Large intestine (tissue), 3 donors: Measurements from ENCODE around the gene MKS1. TPM values are rescaled to one million over a fixed set of nuclear protein-coding genes. Genes with fewer than 3 reads are reported as not detected.
A peak's percentile ranks its signal among the peaks of the same experiment; 100 is the strongest.

Experiments used
- DNase-seq, 2 donors: peaks; one replicate each; pipeline versions ENCODE4 v3.0.0 to v3.0.0-alpha.2; 2013
- H3K27ac ChIP-seq: one replicate; pipeline ENCODE4 v1.5.1; 2013; ENCODE audit warnings: low read length
- H3K27me3 ChIP-seq: 2 replicates; pipeline ENCODE4 v1.6.1; 2013; ENCODE audit warnings: low read length; ENCODE audit not compliant: control insufficient read depth, insufficient read depth
- H3K36me3 ChIP-seq: 2 replicates; pipeline ENCODE4 v1.6.1; 2013; ENCODE audit warnings: low read length; ENCODE audit not compliant: control insufficient read depth, insufficient read depth
- H3K4me1 ChIP-seq: one replicate; pipeline ENCODE4 v1.6.1; 2013; ENCODE audit warnings: low read length; ENCODE audit not compliant: control insufficient read depth, insufficient read depth
- H3K4me3 ChIP-seq: one replicate; pipeline ENCODE4 v1.5.1; 2013; ENCODE audit warnings: low read length
- H3K9me3 ChIP-seq: one replicate; pipeline ENCODE4 v1.6.1; 2013; ENCODE audit warnings: mild to moderate bottlenecking, low read depth, low read length, moderate library complexity; ENCODE audit not compliant: control insufficient read depth
- WGBS: methylation state at CpG from one replicate; pipeline ENCODE4 v1.1.5; 2013; ENCODE audit warnings: low lambda C conversion rate; ENCODE audit not compliant: insufficient coverage; 5-methylcytosine and 5-hydroxymethylcytosine counted together
- polyA plus RNA-seq: library from polyadenylated mRNA; unstranded; fragments of 120-200 nt; gene quantifications from one replicate; pipeline ENCODE4 v1.2.1, GENCODE V29; 2013

Gene MKS1
- polyA plus RNA-seq, 1 donor: 27.1 TPM

DNA sequence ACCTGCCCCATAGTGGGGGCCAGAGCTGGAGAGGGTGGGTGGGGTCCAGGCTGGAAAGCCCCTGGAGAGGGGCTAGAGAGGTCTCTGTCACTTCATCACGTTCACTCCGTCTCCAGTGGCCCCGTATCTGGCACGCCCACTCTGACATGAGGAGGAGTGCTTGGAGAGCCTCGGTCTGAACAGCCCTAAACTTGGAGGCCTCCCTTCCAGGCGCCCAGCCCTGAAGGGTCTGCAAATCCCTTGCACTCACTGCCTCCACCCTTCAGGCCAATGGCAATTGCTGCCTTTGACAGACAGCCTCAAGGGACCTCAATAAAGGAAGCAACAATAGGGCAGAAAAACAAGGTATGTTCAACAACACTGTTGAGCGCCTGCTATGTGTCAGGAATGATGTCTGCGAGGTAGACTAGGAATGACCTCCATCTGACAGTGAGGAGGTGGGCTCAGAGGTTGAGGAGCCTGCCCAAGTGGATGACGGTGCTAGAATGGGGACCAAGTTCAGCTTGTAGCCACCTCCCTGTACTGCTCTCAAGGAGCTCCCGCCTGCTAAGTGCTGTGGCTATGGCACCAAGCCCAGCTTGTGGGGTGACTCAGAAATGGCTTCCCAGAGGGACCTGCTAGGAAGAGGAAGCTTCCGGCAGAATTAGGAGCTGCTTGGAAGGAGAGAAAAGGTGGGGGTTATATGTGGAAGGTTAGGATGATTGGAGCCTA lies 29.5 kb downstream of the MKS1 start:
- Histone ChIP-seq H3K27ac (no peak overlapping the region), H3K9me3 (no peaks in the 10 kb centered on the region), H3K36me3 (no peaks in the 10 kb centered on the region), H3K4me1 (peaks cover 20% of the 10 kb centered on the region), H3K27me3 (peaks cover 5% of the 10 kb centered on the region), H3K4me3 (no peak overlapping the region)
- no peak for DNase-seq
- whole genome bisulfite sequencing: 80% methylated on average over 1 of the region's 11 CpGs

DNA sequence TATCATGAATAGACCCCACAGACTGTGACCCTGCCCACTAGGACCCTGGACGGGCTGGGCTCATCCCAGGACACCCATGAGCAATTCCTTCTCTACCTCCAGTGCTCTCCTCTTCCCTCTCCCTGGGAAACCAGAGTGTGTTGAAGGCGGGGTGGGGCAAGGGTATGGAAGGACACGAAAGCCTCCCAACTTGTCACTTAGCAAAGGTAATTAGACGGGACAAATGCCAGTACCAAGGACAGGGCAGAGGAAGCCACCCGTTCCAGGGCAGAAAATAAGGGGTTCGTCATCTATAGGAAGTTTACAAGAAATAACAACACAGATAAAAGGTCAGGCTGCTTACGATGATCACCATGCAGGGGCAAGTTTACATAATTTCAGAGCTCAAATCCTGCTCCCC lies 31.4 kb downstream of the MKS1 start:
- no peak overlapping the region for H3K4me3 ChIP-seq
- WGBS: no CpG with 5 or more reads among the region's 7 CpGs
- H3K27me3 ChIP-seq: peaks cover 5% of the 10 kb centered on the region
- H3K4me1 ChIP-seq: peaks cover 20% of the 10 kb centered on the region
- DNase-seq: no peak
- no peak overlapping the region for H3K27ac ChIP-seq
- H3K9me3 ChIP-seq: no peaks in the 10 kb centered on the region
- no peaks in the 10 kb centered on the region for H3K36me3 ChIP-seq

GRCh38 chr17:58187063-58187462 lies 32.0 kb downstream of the MKS1 start:
- H3K27me3 ChIP-seq: peaks cover 5% of the 10 kb centered on the region
- H3K4me3 ChIP-seq: no peak overlapping the region
- WGBS: no CpG with 5 or more reads among the region's 6 CpGs
- peaks cover 20% of the 10 kb centered on the region for H3K4me1 ChIP-seq
- no peak for DNase-seq
- no peaks in the 10 kb centered on the region for H3K36me3 ChIP-seq
- H3K9me3 ChIP-seq: no peaks in the 10 kb centered on the region
- H3K27ac ChIP-seq: no peak overlapping the region

GRCh38 chr17:58186591-58186990 lies 32.5 kb downstream of the MKS1 start:
- DNase-seq: no peak
- H3K36me3 ChIP-seq: no peaks in the 10 kb centered on the region
- WGBS: no CpG with 5 or more reads among the region's 4 CpGs

GRCh38 chr17:58184986-58185761 lies 33.9 kb downstream of the MKS1 start:
- Histone ChIP-seq H3K36me3 (no peaks in the 10 kb centered on the region), H3K27ac (no peak overlapping the region), H3K9me3 (no peaks in the 10 kb centered on the region), H3K4me3 (no peak overlapping the region), H3K27me3 (no peaks in the 10 kb centered on the region), H3K4me1 (peaks cover 11% of the 10 kb centered on the region)
- no CpG with 5 or more reads among the region's 8 CpGs for WGBS
- DNase-seq: no peak

More at GRCh38 chr17:58186591-58186990, 32.5 kb downstream of the MKS1 start:
- no peak overlapping the region for H3K27ac ChIP-seq
- H3K4me1 ChIP-seq: peaks cover 19% of the 10 kb centered on the region
- H3K27me3 ChIP-seq: peaks cover 5% of the 10 kb centered on the region
- no peak overlapping the region for H3K4me3 ChIP-seq
- no peaks in the 10 kb centered on the region for H3K9me3 ChIP-seq

- H3K27me3 ChIP-seq: no peaks in the 10 kb centered on the region
- H3K27ac ChIP-seq: no peak overlapping the region
- peak in 1 of 2 donors; percentile 28 for DNase-seq
- H3K4me3 ChIP-seq: no peak overlapping the region
- H3K9me3 ChIP-seq: no peaks in the 10 kb centered on the region
- no CpG with 5 or more reads among the region's 10 CpGs for WGBS
- H3K4me1 ChIP-seq: peaks cover 17% of the 10 kb centered on the region
- H3K36me3 ChIP-seq: no peaks in the 10 kb centered on the region
These were observed 34.6 kb downstream of the MKS1 start for GRCh38 chr17:58184308-58184985.

- Histone ChIP-seq H3K36me3 (no peaks in the 10 kb centered on the region), H3K4me3 (no peak overlapping the region), H3K27me3 (no peaks in the 10 kb centered on the region), H3K4me1 (peaks cover 24% of the 10 kb centered on the region), H3K9me3 (no peaks in the 10 kb centered on the region), H3K27ac (no peak overlapping the region)
- no CpG with 5 or more reads among the region's 4 CpGs for WGBS
- no peak for DNase-seq
These were observed 35.5 kb downstream of the MKS1 start for GRCh38 chr17:58183514-58183913.

- H3K36me3 ChIP-seq: no peaks in the 10 kb centered on the region
- no peak overlapping the region for H3K27ac ChIP-seq
- no peaks in the 10 kb centered on the region for H3K27me3 ChIP-seq
- no peak overlapping the region for H3K4me3 ChIP-seq
- DNase-seq: no peak
- 100% methylated on average over 1 of the region's 4 CpGs for WGBS
- peaks cover 30% of the 10 kb centered on the region for H3K4me1 ChIP-seq
- no peaks in the 10 kb centered on the region for H3K9me3 ChIP-seq
These were observed 37.3 kb downstream of the MKS1 start for GRCh38 chr17:58181796-58182195.

- Histone ChIP-seq H3K4me1 (peaks cover 19% of the 10 kb centered on the region), H3K4me3 (no peak overlapping the region), H3K27me3 (peaks cover 2% of the 10 kb centered on the region), H3K36me3 (no peaks in the 10 kb centered on the region), H3K9me3 (no peaks in the 10 kb centered on the region), H3K27ac (no peak overlapping the region)
- DNase-seq: no peak
- WGBS: no CpG with 5 or more reads among the region's 7 CpGs
These were observed 42.9 kb downstream of the MKS1 start for GRCh38 chr17:58176200-58176599.

- Histone ChIP-seq H3K4me1 (peaks cover 17% of the 10 kb centered on the region), H3K27ac (no peak overlapping the region), H3K9me3 (no peaks in the 10 kb centered on the region), H3K4me3 (no peak overlapping the region), H3K27me3 (peaks cover 4% of the 10 kb centered on the region), H3K36me3 (no peaks in the 10 kb centered on the region)
- 51% methylated on average over 3 of the region's 3 CpGs for WGBS
- no peak for DNase-seq
These were observed 44.2 kb downstream of the MKS1 start for GRCh38 chr17:58174871-58175270.
